Measurements from ENCODE around the gene INPPL1. TPM values are rescaled to one million over a fixed set of nuclear protein-coding genes. Genes with fewer than 3 reads are reported as not detected.
A peak's percentile ranks its signal among the peaks of the same experiment; 100 is the strongest.

INPPL1 gene
- total RNA-seq, 2 donors from 2014 or later: 47.2 to 53.7 TPM

DNA sequence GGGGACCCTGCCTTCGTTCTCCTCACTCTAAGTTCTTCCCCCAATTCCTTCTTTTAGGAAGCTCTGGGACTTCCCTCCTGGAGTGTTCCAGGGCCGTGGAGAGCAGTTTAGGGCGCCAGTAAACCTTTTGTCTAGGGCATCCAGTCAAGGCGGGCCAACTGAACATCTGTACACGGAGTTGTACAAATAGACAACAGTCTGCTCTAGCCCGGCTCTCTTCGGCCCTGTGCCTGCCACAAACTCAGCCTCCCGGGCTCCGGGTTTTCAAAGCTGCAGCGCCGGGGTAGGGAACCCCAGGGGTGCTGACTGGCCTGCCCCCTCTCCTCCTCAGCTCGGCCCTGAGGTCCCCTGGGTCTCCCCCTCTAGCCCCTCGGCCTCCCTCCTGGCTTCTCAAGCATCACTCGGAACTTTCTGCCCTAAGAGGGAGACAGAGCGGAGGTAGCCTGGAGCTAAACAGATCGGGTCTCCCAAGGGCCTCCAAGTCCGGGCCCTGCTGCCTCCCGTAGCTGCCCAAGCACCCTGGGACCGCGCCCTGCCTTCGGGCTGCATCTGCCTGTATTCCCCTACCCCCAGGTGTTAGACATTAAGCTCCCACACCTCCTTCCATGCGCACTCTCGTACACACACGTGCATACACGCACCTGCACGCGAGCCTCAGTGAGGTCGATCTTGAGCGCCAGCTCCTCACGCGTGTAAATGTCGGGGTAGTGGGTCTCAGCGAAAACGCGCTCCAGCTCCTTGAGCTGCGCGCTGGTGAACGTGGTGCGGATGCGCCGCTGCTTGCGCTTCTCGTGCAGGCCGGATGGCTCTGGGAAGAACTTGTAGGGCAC is 16.1 kb downstream of the INPPL1 start:
- Histone ChIP-seq H3K4me1 (peaks cover 30% of the 10 kb centered on the region), H3K4me3 (no peak overlapping the region), H3K27me3 (peaks cover 0 to 40% of the 10 kb centered on the region in 2 donors), H3K27ac (no peak overlapping the region), H3K9me3 (no peaks in the 10 kb centered on the region), H3K36me3 (replicated peaks in 1 of 2; ENCODE audit: insufficient read depth in 1 of 2, low read depth in 2 of 2) (no peaks in the 10 kb centered on the region)
- intact Hi-C loops (cut with DNase I): no loop called here
- DNase-seq (peak in 1 of 4 donors; percentile 16), ATAC-seq (no peak)
- TF ChIP-seq, protein P1, sequence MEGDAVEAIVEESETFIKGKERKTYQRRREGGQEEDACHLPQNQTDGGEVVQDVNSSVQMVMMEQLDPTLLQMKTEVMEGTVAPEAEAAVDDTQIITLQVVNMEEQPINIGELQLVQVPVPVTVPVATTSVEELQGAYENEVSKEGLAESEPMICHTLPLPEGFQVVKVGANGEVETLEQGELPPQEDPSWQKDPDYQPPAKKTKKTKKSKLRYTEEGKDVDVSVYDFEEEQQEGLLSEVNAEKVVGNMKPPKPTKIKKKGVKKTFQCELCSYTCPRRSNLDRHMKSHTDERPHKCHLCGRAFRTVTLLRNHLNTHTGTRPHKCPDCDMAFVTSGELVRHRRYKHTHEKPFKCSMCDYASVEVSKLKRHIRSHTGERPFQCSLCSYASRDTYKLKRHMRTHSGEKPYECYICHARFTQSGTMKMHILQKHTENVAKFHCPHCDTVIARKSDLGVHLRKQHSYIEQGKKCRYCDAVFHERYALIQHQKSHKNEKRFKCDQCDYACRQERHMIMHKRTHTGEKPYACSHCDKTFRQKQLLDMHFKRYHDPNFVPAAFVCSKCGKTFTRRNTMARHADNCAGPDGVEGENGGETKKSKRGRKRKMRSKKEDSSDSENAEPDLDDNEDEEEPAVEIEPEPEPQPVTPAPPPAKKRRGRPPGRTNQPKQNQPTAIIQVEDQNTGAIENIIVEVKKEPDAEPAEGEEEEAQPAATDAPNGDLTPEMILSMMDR (IDR thresholded peaks at IDR 0.05): no peak
- TF ChIP-seq POLR2A (IDR thresholded peaks at IDR 0.05): no peak
- WGBS, 2 donors: 9 to 14% methylated on average over 16 to 38 of the region's 44 CpGs

DNA sequence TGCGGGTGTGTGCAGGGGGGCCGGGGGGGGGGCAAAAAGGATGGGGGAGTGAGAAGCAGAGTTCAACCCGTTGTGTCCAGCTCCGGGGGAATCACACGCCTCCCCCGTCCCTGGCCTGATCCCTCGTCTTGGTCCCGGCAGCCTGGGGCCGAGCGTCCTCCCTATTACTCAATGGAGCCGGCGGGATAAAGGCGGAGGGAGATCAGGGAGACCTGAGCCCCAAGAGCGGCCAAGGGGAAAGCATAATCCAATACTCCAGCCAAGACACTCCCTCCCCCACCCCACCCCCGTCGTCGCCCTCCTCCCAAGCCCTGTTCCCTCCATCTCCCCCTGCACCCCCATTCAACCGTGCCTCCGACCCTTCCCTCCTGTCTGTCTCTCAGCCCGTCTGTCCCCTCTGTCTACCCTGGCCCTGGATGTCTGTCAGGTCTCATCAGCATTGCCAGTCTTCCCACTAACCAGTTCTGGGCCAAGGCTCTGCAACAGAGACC is 16.8 kb downstream of the INPPL1 start:
- TF ChIP-seq POLR2A (IDR thresholded peaks at IDR 0.05): no peak
- TF ChIP-seq, protein P1 (IDR thresholded peaks at IDR 0.05): no peak
- intact Hi-C loops (cut with DNase I): no loop called here
- peaks cover 0 to 40% of the 10 kb centered on the region in 2 donors for H3K27me3 ChIP-seq
- H3K36me3 ChIP-seq (replicated peaks in 1 of 2; ENCODE audit: insufficient read depth in 1 of 2, low read depth in 2 of 2): no peaks in the 10 kb centered on the region
- H3K4me1 ChIP-seq: peaks cover 30% of the 10 kb centered on the region
- 26 to 38% methylated on average over 17 to 19 of the region's 20 CpGs for WGBS, 2 donors
- no peak overlapping the region for H3K27ac ChIP-seq
- H3K9me3 ChIP-seq: no peaks in the 10 kb centered on the region
- DNase-seq (no peak), ATAC-seq (no peak)
- no peak overlapping the region for H3K4me3 ChIP-seq

DNA sequence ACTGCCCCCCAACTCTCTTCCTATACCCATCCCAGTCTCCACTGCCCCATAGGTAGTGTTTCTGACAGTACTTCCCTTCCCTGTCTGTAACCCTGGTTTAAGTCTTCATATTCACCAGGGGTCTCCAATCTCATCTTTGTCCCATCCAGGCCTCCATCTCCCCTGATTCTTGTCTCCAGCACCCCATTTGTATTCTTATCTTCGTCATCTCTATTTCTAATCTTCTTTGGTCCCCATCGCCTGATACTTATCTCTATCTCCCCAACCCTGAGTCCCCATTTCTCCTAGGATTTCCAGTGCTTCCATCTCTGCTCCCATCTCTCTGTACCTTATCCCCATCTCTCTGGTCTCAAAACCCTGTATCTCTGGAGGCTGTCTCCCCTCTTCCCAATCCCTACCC is 17.6 kb downstream of the INPPL1 start:
- Histone ChIP-seq H3K36me3 (replicated peaks in 1 of 2; ENCODE audit: insufficient read depth in 1 of 2, low read depth in 2 of 2) (no peaks in the 10 kb centered on the region), H3K27ac (no peak overlapping the region), H3K4me1 (peaks cover 30% of the 10 kb centered on the region), H3K4me3 (no peak overlapping the region), H3K9me3 (no peaks in the 10 kb centered on the region), H3K27me3 (peaks cover 0 to 40% of the 10 kb centered on the region in 2 donors)
- ATAC-seq (no peak), DNase-seq (no peak)
- no peak for TF ChIP-seq POLR2A (IDR thresholded peaks at IDR 0.05)
- TF ChIP-seq, protein P1 (IDR thresholded peaks at IDR 0.05): no peak
- intact Hi-C loops (cut with DNase I): no loop called here
- 73 to 94% methylated on average over 2 of the region's 2 CpGs for WGBS, 2 donors

DNA sequence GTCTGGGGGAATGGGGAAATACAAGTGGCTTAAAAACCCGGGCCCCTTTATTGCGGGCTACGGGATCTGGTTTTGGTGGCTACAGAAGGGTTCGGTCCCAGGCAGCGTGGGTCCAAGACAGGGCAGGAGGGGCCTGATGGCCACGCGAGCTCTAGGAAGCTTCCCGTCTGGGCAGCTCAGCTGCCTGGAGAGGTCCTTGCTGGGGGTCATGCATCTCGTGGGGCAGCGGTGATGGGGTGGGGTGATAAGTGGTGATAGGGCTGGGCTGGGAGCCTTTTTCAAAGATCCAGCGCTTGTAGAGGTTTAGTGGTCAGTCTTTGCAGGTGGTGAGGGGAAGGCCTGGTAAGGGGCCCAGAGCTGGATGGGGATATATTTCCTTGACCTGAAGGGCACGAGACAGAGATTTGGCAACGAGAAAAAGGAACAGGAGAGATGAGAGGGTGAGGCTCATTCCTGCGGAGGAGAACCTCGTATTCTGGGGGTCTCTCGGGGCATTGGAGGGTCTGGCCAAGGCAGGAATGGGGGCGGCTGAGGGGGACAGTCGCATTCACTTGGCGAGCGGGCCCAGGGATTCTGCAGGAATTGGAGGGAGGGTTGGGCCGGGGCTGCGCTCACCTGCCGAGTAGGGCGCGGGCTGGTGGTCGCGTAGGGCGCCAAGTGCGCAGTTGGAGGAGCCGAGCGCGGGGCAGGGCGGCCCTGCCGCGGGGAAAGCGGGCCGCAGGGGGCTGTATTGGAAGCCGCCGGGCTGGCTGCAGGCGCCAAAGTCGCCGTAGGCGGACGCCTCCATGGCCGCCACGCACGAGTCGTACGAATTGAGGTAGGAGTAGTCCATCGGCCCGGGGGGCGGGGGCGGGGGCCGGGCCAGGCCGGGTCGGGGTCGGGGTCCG is 18.8 kb downstream of the INPPL1 start:
- Histone ChIP-seq H3K27me3 (peaks cover 0 to 40% of the 10 kb centered on the region in 2 donors), H3K4me1 (peaks cover 27% of the 10 kb centered on the region), H3K9me3 (no peaks in the 10 kb centered on the region), H3K36me3 (replicated peaks in 1 of 2; ENCODE audit: insufficient read depth in 1 of 2, low read depth in 2 of 2) (no peaks in the 10 kb centered on the region), H3K4me3 (no peak overlapping the region), H3K27ac (no peak overlapping the region)
- WGBS, 2 donors: 25 to 53% methylated on average over 16 to 46 of the region's 58 CpGs
- intact Hi-C loops (cut with DNase I): no loop called here
- TF ChIP-seq, protein P1 (IDR thresholded peaks at IDR 0.05): no peak
- TF ChIP-seq POLR2A (IDR thresholded peaks at IDR 0.05): no peak
- DNase-seq (no peak), ATAC-seq (no peak)

Data from body of pancreas (tissue), 4 donors.